ENCODE data around the gene LRRC56. TPM values are rescaled to one million over a fixed set of nuclear protein-coding genes. Genes with fewer than 3 reads are reported as not detected.

LRRC56 gene
- total and polyA plus RNA-seq, 9 of the 15 experiments (the other 6 are each of a cell fraction or from before 2014, with no cell fraction given) = 0.03 to 4.5 (median 1.0) TPM; not detected in 1

DNA sequence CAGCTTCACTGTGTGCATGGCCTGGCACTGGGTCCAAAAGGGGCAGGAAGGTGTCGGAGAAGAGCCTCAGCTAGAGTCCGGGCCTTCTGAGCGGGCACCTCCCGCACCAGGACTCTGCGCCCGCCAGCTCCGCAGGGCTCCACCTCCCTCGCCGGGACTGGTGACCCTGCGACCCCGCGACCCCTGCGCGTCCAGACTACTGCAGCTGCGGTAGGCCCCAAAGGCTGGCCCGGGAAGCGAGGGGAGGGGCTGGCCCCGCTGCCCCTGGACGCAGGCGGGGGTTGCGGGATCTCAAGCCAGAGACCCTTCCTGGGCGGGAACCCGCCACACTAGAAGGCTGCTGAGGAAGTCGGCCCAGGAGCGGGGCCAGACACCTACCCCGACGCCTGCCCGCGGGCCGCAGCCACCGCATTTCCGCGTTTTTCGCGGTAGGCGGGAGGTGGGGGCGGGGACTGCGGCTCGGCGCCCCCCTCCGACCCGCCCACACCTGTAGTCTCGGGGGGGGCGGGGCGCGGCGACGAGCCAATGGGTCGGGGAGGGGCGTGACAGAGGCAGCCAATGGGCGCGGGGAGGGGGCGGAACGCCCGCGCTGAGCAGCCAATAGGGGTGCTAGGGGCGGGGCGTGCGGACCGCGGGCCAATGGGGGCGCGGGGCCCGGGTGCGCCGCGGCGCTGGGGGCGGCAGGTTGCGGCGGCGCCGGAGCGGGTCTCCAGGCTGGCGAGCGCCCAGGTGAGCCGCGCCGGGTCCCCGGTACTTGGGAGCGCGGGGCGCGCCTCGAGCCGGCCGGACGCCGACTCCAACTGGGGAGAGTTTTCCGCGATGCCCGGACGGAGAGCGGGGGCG lies 23.2 kb downstream of the LRRC56 start, which contains the start of the genes LMNTD2 and RASSF7 (continued):
- TF ChIP-seq FOXM1 (IDR thresholded peaks at IDR 0.05; ENCODE audit: low read depth) (no peak), FOXM1 (CRISPR knock-in tag; IDR thresholded peaks at IDR 0.05; ENCODE audit: low read depth) (no peak), ZNF263 (CRISPR knock-in tag; IDR thresholded peaks at IDR 0.05; ENCODE audit: borderline replicate concordance) (peak; percentile 16; the same call in 1 of the 2 replicates), FOXA1 (IDR thresholded peaks at IDR 0.05; ENCODE audit: borderline replicate concordance) (no peak), SMARCC2 (IDR thresholded peaks at IDR 0.05; ENCODE audit: low read depth) (no peak), HOXB6 (CRISPR knock-in tag; IDR thresholded peaks at IDR 0.05; ENCODE audit: borderline replicate concordance) (no peak), MYNN (IDR thresholded peaks at IDR 0.05) (peak; percentile 33; the same call in 1 of the 2 replicates), MYNN (CRISPR knock-in tag; IDR thresholded peaks at IDR 0.05) (no peak), ZNF551 (CRISPR knock-in tag; IDR thresholded peaks at IDR 0.05) (no peak), HDAC6 (IDR thresholded peaks at IDR 0.05; ENCODE audit: low read depth, low read length) (no peak), NCOA6 (IDR thresholded peaks at IDR 0.05) (no peak), ZNF232 (CRISPR knock-in tag; IDR thresholded peaks at IDR 0.05) (no peak)
- TF ChIP-seq, protein P1, sequence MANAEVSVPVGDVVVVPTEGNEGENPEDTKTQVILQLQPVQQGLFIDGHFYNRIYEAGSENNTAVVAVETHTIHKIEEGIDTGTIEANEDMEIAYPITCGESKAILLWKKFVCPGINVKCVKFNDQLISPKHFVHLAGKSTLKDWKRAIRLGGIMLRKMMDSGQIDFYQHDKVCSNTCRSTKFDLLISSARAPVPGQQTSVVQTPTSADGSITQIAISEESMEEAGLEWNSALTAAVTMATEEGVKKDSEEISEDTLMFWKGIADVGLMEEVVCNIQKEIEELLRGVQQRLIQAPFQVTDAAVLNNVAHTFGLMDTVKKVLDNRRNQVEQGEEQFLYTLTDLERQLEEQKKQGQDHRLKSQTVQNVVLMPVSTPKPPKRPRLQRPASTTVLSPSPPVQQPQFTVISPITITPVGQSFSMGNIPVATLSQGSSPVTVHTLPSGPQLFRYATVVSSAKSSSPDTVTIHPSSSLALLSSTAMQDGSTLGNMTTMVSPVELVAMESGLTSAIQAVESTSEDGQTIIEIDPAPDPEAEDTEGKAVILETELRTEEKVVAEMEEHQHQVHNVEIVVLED (CRISPR knock-in tag; IDR thresholded peaks at IDR 0.05) = no peak
- TF ChIP-seq, protein P2, sequence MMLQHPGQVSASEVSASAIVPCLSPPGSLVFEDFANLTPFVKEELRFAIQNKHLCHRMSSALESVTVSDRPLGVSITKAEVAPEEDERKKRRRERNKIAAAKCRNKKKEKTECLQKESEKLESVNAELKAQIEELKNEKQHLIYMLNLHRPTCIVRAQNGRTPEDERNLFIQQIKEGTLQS (IDR thresholded peaks at IDR 0.05) = no peak
- TF ChIP-seq, protein P2 (CRISPR knock-in tag; conservative IDR thresholded peaks at IDR 0.05) = no peak
- TF ChIP-seq, protein P3, sequence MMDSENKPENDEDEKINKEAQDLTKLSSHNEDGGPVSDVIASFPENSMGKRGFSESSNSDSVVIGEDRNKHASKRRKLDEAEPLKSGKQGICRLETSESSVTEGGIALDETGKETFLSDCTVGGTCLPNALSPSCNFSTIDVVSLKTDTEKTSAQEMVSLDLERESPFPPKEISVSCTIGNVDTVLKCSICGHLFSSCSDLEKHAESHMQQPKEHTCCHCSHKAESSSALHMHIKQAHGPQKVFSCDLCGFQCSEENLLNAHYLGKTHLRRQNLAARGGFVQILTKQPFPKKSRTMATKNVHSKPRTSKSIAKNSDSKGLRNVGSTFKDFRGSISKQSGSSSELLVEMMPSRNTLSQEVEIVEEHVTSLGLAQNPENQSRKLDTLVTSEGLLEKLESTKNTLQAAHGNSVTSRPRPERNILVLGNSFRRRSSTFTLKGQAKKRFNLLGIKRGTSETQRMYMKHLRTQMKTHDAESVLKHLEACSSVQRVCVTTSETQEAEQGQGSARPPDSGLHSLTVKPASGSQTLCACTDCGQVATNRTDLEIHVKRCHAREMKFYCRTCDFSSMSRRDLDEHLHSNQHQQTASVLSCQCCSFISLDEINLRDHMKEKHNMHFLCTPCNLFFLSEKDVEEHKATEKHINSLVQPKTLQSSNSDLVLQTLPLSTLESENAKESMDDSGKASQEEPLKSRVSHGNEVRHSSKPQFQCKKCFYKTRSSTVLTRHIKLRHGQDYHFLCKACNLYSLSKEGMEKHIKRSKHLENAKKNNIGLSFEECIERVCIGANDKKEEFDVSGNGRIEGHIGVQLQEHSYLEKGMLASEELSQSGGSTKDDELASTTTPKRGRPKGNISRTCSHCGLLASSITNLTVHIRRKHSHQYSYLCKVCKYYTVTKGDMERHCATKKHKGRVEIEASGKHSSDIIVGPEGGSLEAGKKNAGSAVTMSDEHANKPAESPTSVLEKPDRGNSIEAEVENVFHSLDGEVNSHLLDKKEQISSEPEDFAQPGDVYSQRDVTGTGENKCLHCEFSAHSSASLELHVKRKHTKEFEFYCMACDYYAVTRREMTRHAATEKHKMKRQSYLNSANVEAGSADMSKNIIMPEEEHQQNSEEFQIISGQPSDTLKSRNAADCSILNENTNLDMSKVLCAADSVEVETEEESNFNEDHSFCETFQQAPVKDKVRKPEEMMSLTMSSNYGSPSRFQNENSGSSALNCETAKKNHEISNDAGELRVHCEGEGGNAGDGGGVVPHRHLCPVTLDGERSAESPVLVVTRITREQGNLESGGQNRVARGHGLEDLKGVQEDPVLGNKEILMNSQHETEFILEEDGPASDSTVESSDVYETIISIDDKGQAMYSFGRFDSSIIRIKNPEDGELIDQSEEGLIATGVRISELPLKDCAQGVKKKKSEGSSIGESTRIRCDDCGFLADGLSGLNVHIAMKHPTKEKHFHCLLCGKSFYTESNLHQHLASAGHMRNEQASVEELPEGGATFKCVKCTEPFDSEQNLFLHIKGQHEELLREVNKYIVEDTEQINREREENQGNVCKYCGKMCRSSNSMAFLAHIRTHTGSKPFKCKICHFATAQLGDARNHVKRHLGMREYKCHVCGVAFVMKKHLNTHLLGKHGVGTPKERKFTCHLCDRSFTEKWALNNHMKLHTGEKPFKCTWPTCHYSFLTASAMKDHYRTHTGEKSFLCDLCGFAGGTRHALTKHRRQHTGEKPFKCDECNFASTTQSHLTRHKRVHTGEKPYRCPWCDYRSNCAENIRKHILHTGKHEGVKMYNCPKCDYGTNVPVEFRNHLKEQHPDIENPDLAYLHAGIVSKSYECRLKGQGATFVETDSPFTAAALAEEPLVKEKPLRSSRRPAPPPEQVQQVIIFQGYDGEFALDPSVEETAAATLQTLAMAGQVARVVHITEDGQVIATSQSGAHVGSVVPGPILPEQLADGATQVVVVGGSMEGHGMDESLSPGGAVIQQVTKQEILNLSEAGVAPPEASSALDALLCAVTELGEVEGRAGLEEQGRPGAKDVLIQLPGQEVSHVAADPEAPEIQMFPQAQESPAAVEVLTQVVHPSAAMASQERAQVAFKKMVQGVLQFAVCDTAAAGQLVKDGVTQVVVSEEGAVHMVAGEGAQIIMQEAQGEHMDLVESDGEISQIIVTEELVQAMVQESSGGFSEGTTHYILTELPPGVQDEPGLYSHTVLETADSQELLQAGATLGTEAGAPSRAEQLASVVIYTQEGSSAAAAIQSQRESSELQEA (IDR thresholded peaks at IDR 0.05; ENCODE audit: low read depth) = no peak
